HG03442 (cell line): ENCODE measurements around the gene AUTS2.

Source experiments
- ATAC-seq: cut with Tn5 transposase; IDR thresholded peaks from one replicate; pipeline ENCODE4 v1.9.1; 2021; ENCODE audit warnings: mild to moderate bottlenecking, moderate library complexity; ENCODE audit not compliant: unreplicated experiment

The AUTS2 gene

DNA sequence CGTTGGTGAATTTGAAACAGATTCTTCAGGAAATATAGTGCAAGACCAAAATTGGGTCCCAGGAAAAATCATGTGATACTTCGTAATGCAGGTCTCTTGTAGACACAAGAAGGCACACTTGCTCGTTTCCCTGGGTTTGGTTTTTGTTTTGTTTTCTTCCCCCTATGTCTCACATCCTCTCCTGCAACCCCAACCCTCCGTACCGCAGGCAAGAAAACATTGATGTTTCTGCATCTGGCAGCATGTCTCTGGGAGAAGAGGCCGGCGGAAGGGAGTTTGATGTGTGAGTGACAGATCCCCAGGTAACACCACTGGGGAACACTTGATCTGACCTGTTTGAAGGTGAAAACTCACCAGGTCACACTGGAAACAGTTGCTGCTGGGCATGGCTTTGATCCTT is 718.5 kb downstream of the AUTS2 start:
- no peak for ATAC-seq

GRCh38 chr7:70317356-70317755 is 719.1 kb downstream of the AUTS2 start:
- ATAC-seq = no peak

GRCh38 chr7:70318511-70318910 is 720.2 kb downstream of the AUTS2 start:
- ATAC-seq = no peak

DNA sequence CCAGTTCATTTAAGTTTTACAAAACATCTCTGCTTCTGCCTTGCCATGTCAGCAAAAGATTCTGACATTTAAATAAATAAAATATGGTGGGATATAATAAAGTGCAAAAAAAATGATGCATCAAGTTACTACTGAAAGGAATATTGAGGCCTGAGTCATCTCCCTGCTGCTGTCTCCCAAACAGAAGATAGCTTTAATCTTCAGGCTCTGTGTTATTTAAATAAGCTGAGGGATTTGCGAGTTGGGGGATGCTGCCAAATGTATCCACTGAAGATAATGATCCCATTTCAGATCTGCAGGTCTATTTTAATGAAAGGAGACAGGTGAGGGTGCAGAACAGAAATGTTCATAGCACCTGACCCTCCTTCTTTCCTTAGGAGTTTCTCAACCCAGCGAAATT is 720.8 kb downstream of the AUTS2 start:
- no peak for ATAC-seq

DNA sequence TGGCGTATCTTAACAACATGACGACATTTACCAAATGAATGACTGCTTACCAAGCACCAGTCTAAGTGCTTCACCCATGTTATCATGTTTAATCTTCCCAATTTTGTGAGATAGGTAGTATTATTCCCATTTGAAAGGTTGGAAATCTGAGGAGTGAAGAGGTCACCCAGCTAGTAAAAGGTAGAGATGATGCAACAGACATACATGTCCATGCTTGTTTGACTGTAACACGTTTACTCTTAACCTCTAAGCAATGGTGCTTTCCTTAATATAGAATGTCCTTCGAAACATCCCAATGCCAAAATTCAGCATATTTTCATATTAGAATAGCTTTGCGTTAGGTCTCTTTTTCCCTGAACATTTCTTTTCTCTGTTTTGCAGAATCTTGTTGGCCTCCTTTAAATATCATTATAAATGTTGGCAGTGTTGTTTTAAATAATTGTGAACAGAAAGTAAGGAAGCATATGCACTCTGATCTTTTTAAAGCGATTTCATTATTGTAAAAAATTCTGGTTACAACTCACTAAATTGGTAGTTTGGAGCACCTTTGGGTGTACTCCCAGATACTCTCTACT is 722.8 kb downstream of the AUTS2 start:
- ATAC-seq = no peak

DNA sequence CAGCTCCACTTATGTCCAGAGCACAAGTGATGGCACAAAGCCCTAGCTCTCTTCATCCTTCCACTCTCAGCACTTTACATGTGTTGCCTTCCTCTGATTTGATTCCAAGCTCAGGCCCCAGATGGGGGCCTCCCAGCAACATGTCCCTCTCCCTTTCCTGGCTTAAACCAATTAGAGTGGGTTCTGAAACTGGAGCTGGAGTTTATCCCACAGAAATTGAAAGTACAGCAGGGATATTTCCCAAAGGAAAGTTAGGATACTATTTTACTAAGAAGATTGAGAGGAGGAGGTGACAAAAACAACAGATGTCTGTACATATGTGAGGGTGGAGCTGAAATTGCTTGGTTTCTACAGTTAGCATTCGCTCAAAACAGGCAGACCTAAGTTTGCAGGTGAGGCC is 724.6 kb downstream of the AUTS2 start:
- no peak for ATAC-seq

GRCh38 chr7:70325509-70326101 is 727.3 kb downstream of the AUTS2 start:
- no peak for ATAC-seq

GRCh38 chr7:70334295-70334694 is 736.0 kb downstream of the AUTS2 start:
- ATAC-seq = no peak

DNA sequence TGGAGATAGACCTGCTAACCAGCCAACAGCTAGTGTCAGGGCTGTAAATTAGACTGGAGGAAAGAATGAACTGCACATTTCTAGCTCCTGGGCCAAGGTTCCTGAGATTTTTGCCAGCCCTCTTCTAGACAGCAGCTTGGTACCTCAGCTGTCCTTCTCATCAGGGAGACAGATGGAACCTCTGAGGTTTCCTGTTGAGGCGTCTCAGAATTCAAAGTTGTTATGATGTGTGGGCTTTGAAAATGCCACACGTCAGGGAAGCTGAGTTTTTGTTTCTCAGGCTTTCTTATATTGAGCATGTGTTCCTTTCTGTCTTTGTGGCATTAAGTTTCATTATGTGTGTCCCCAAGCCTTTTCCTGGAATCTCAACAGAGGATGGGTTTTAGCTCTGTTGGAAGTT is 736.6 kb downstream of the AUTS2 start:
- no peak for ATAC-seq

DNA sequence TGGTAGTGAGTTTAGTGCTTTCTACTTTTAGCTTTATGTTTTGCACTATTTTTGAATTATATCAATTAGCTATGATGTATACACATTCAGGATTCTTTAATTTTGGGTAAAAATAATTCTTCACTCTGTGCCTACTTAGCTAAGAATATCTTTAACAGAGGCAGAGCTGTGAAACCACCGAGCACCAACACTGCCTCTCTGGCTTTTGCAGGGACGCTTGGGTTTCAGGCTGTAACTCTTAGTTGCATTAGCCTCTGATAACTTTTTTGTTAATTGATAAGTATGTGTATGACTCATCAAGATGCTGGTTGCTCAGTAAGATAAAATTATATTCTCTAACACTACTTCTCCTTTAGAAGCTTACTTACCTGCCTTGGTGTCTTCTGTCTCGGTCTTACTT is 738.3 kb downstream of the AUTS2 start:
- no peak for ATAC-seq

GRCh38 chr7:70338015-70338414 is 739.7 kb downstream of the AUTS2 start:
- ATAC-seq = no peak

- no peak for ATAC-seq
Measured at GRCh38 chr7:70340236-70340635, 742.0 kb downstream of the AUTS2 start.

GRCh38 chr7:70341446-70341845 is 743.2 kb downstream of the AUTS2 start:
- no peak for ATAC-seq

- no peak for ATAC-seq
Measured at GRCh38 chr7:70343519-70343918, 745.2 kb downstream of the AUTS2 start.

DNA sequence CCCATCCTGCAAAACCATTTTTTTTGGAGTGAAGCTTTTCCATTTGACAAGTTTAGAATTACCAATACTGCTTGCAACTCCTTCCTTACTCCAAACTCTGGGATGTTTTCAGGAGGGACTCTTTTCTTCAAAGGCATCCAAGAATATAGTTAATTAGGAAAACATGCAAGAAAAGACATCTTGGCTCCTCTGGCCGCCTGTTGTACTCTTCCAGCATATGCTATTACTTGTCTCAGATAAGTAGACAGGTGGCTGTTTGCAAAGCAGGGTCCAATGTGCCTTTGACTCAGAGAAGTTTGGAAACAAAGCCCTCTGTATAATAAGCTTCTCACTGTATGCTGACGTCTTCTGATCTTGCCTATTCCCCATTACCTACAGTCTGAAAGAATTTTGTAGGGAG is 746.5 kb downstream of the AUTS2 start:
- no peak for ATAC-seq

GRCh38 chr7:70346844-70347462 is 748.7 kb downstream of the AUTS2 start:
- no peak for ATAC-seq

DNA sequence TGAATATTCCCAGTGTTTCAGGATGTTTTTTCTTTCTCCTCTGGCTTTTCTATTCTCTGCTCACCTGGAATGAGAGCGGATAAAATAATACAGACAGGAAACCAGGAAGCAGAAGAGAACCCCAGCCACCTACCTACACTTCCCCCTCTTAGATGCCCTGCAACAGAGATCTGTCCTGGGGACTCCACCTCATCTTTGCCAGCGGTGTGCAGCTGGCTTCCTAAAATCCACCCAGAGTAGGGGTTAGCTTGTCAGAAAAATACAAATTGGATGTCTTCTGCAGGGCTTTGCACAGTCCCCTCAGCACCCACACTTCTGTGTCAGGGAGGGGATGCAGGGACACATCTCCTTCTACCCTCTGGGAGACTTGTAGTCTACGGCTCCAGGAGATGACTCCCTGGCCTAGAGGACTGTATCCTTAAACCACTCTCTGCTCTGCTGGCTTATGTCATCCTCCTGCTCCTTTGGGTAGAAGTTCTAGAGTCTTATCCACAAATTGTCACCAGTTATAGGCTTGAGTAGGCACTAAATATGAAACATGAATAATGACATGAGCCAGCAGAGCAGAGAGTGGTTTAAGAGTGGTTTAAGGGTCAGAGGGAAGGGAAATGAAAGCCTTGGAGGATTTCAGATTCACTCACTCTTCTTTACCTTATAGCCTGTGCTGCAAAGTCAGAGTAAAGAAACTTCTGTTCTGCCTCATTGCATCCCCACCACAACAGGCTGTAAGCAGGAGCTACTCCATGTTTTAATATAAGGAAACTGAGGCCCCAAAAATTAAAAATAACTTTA is 749.4 kb downstream of the AUTS2 start:
- ATAC-seq = peak; percentile 98

DNA sequence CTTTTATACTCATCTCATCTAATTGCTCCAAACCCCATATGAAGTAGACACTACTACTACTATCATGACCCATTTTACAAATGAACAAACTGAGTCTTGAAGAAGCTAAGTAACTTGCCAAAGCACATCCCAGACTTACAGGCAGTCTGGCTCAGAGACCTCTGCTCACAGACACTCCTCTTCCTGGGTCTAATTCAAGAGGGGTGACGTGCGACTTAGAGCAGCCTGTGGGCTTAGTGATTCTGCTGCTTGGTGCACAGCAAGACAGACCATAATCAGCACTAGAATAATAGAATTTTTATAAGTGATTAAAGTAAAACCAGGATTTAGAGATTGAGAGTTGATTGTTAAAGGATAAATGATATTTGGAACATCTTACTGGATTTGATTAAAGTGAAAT is 750.8 kb downstream of the AUTS2 start:
- no peak for ATAC-seq

DNA sequence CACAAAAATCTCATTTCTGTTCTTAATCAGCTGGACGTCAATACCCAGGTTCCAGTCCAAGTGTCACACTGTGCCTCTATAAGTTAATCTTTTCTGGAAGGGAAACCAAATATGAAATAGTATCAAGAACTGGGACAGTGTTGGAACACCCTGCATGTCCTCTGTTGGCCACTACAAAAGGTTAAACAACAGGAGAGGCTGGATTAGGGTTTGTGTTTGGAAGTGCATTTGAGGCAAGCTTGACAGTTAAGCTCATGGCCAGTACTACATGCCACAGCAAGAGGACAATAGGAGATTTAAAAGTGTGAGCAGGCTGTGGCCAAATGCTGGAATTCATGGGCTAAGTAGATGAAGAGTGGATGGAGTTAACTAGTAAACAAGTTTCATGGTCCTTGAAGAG is 751.5 kb downstream of the AUTS2 start:
- ATAC-seq = no peak

DNA sequence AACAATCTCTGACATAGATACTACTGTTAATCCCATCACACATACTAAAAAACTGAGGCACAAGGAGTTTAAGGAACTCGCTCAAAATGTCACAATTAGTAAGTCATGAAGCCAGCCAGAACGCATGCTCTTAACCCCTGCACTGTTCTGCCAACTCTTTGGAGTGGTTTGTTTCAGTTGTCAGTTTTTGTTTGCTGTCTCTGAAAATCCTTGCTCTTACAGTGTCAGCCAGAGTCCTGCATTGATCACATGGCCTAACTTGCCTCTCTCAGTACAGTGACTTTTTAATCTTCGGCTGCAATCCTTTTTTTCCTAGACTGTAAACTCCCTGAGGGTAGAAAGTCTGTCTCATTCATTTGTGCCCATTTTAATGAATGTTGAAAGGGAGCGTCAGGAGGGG is 753.8 kb downstream of the AUTS2 start:
- ATAC-seq = no peak

- ATAC-seq = no peak
Measured at GRCh38 chr7:70352906-70353305, 754.6 kb downstream of the AUTS2 start.

- no peak for ATAC-seq
Measured at GRCh38 chr7:70353330-70353945, 755.2 kb downstream of the AUTS2 start.
